ENCODE measurements around the gene NDUFS2.
"Not testable (repeated sequence)": the region's sequence is repeated elsewhere in the genome, so short reads cannot be mapped to it uniquely, and the experiment has no call there.

GRCh38 chr1:161255302-161255701 is 53.1 kb downstream of the NDUFS2 start:
- TF ChIP-seq, protein P1, sequence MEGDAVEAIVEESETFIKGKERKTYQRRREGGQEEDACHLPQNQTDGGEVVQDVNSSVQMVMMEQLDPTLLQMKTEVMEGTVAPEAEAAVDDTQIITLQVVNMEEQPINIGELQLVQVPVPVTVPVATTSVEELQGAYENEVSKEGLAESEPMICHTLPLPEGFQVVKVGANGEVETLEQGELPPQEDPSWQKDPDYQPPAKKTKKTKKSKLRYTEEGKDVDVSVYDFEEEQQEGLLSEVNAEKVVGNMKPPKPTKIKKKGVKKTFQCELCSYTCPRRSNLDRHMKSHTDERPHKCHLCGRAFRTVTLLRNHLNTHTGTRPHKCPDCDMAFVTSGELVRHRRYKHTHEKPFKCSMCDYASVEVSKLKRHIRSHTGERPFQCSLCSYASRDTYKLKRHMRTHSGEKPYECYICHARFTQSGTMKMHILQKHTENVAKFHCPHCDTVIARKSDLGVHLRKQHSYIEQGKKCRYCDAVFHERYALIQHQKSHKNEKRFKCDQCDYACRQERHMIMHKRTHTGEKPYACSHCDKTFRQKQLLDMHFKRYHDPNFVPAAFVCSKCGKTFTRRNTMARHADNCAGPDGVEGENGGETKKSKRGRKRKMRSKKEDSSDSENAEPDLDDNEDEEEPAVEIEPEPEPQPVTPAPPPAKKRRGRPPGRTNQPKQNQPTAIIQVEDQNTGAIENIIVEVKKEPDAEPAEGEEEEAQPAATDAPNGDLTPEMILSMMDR (IDR thresholded peaks at IDR 0.05), result not testable (repeated sequence)
- TF ChIP-seq POLR2A, POLR2AphosphoS5 (IDR thresholded peaks at IDR 0.05): not testable (repeated sequence)

All from breast epithelium (tissue), 3 donors.